HFF-Myc (cell line): ENCODE data around the gene ANKRD28.
"Not testable (repeated sequence)": the region's sequence is repeated elsewhere in the genome, so short reads cannot be mapped to it uniquely, and the experiment has no call there.

Source experiments
- DNase-seq: peaks from one replicate; pipeline ENCODE4 v3.0.0-alpha.2; 2011; ENCODE audit warnings: low read depth; ENCODE audit errors: extremely low read depth
- H3K4me3 ChIP-seq: replicated peaks from 2 replicates; pipeline ENCODE4 v1.5.1; 2011; ENCODE audit warnings: low read depth, mild to moderate bottlenecking, control low read depth, low read length
- TF ChIP-seq, protein P1 (sequence below): IDR thresholded peaks from 2 replicates; pipeline ENCODE4 v1.5.1; 2012; ENCODE audit warnings: mild to moderate bottlenecking, low read depth, low read length, control low read depth; ENCODE audit errors: missing control alignments

ANKRD28 gene

DNA sequence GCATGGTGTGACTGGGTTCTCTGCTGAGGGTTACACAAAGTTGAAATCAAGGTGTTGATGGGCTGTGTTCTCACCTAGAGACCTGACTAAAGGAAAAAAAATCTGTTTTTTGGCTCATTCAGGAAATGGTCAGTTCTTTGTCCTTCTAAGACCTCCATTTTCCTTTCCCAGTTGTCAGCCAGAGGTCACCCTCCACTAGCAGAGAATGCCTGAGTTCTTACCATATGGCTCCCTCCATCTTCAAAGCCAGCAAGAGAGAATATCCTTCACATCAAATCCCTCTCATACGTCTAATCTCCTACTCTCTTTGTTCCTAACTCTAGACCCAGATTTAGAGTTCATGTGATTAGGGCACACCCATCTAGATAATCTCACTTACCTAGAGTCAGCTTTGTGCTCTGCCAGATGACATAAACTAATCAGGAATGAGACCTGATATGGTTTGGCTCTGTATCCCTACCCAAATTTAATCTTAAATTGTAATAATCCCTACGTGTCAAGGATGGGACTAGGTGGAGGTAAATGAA lies 19.4 kb downstream of the ANKRD28 start:
- TF ChIP-seq, protein P1, sequence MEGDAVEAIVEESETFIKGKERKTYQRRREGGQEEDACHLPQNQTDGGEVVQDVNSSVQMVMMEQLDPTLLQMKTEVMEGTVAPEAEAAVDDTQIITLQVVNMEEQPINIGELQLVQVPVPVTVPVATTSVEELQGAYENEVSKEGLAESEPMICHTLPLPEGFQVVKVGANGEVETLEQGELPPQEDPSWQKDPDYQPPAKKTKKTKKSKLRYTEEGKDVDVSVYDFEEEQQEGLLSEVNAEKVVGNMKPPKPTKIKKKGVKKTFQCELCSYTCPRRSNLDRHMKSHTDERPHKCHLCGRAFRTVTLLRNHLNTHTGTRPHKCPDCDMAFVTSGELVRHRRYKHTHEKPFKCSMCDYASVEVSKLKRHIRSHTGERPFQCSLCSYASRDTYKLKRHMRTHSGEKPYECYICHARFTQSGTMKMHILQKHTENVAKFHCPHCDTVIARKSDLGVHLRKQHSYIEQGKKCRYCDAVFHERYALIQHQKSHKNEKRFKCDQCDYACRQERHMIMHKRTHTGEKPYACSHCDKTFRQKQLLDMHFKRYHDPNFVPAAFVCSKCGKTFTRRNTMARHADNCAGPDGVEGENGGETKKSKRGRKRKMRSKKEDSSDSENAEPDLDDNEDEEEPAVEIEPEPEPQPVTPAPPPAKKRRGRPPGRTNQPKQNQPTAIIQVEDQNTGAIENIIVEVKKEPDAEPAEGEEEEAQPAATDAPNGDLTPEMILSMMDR: no peak
- H3K4me3 ChIP-seq: no peak overlapping the region
- DNase-seq: no peak

DNA sequence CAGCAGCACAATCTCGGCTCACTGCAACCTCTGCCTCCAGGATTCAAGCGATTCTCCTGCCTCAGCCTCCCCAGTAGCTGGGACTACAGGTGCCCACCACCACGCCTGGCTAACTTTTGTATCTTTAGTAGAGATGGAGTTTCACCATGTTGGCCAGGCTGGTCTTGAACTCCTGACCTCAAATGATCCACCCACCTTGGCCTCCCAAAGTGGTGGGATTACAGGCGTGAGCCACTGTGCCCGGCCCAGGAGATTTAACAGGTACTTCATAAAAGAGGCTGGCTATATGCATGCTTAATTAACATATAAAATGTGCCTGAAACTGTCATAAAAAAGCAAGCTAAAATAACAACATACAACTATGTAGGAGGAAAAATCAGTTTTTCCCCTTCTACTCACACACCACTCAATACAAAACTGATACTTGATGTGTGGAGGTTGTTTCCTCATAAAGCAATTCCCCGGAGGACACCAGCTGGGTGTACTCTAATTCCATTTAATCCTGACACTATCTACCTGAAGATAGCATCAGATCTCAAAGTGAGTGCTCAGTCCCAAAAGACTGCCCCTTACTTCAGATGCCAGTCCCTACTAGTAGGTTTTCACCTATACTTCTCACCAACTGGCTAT lies 22.7 kb downstream of the ANKRD28 start:
- not testable (repeated sequence) for H3K4me3 ChIP-seq

GRCh38 chr3:15771444-15771843 lies 26.3 kb downstream of the ANKRD28 start:
- TF ChIP-seq, protein P1: no peak
- no peak overlapping the region for H3K4me3 ChIP-seq
- no peak for DNase-seq

More for the DNA sequence above, 22.7 kb downstream of the ANKRD28 start:
- not testable (repeated sequence) for DNase-seq

GRCh38 chr3:15769256-15769915 lies 28.4 kb downstream of the ANKRD28 start:
- DNase-seq: no peak
- TF ChIP-seq, protein P1: no peak
- no peak overlapping the region for H3K4me3 ChIP-seq

DNA sequence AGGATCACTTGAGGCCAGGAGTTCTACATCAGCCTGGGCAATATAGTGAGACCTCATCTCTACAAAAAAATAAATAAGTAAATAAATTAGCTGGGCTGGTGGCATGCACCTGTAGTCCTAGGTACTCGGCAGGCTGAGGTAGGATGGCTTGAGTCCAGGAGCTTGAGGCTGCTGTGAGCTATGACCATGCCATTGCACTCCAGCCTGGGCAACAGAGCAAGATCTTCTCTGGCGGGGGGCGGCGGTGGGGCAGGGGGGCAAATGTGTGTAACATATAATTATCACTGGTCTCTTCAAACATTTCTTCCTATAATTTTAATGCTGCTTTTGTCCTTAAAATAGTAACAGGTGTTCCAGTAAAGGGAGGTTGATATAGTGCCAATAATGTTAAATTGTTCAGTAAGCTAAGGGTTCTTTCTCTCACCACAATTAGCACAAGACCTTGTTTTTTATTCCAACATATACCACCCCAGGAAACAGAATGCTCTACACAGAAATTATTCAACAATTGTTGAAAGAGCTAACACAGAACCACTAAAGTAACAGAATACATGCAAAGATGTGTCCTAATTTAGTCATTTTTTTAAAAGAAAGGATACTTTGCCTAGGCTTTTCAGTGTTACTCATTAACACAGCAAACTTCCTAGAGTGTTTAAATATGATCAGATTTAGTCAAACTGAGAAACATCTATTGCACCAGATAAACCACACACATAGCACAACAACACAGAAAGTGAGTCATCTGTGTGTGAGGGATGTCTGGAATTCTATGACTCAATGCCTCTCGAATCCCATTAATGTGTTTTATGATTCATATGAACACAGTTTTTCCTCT lies 29.1 kb downstream of the ANKRD28 start:
- TF ChIP-seq, protein P1: no peak
- no peak overlapping the region for H3K4me3 ChIP-seq
- DNase-seq: peak; percentile 87

DNA sequence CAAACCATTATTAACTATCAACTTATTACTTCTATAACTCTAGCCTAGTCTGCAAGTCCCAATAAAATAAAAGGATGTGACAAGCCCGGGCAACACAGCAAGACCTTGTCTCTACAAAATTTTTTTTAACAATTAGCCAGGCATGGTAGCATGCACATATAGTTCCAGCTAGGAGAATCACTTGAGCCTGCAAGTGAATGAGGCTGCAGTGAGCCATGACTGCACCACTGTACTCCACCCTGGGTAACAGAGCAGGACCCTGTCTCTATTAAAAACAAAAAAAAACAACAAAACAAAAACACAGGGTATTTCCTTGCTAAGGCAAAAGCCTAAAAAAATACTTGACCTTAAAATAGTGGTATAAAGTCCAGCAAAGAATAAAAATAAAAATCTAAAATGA lies 31.4 kb downstream of the ANKRD28 start:
- no peak for DNase-seq
- H3K4me3 ChIP-seq: no peak overlapping the region

More for the DNA sequence above, 31.4 kb downstream of the ANKRD28 start:
- TF ChIP-seq, protein P1: no peak
